EH (cell line): Measurements from ENCODE around the gene PLCL1.
A peak's percentile ranks its signal among the peaks of the same experiment; 100 is the strongest.

Source experiments
- DNase-seq: peaks from one replicate; pipeline ENCODE4 v3.0.0-alpha.2; 2015; ENCODE audit warnings: low read depth

PLCL1 gene

GRCh38 chr2:198116756-198117155 is 312.4 kb downstream of the PLCL1 start:
- DNase-seq = peak; percentile 37

- DNase-seq = no peak
These were observed 313.1 kb downstream of the PLCL1 start for GRCh38 chr2:198117406-198118041.

GRCh38 chr2:198127627-198128026 is 323.2 kb downstream of the PLCL1 start:
- DNase-seq = peak; percentile 60

- DNase-seq = no peak
These were observed 325.2 kb downstream of the PLCL1 start for GRCh38 chr2:198129609-198130008.

- peak; percentile 44 for DNase-seq
These were observed 330.0 kb downstream of the PLCL1 start for GRCh38 chr2:198134293-198134955.

- peak; percentile 16 for DNase-seq
These were observed 331.1 kb downstream of the PLCL1 start for GRCh38 chr2:198135481-198135934.

DNA sequence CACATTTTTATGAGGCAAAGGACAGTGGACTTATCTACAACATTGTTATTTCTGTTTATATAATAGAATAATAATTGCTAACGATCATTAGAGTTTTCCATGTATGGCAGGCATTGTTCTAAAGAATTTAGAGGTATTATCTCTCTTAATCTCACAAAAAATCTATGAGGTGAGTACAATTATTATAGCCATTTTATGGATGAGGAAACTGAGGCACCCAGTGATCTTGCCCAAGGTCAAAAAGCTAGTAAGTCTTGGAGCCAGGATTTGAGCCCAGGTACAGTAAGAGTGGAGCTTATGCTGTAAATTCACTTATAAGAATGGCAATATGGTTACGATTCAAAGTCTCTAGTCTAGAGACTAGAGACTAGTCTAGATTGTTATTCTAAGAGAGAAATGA is 331.7 kb downstream of the PLCL1 start:
- no peak for DNase-seq

DNA sequence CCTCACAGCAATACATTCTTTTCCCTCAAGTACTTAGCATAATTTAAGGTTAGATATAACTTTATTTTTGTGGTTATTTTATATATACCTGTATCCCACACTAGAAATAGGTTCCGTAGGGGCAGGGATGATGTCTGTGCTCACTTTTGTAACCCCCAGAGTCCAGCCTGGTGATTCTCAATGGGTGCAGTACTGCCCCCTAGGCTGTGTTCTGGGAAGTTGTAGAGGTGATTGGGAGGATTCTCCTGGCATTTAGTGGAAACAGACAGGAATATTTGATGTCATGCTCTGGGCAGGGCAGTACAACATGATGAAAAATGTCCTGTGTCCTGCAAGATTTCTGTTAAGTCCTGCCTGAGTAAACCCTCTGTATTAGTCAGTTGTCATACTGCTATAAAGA is 333.3 kb downstream of the PLCL1 start:
- no peak for DNase-seq

- DNase-seq = peak; percentile 3
These were observed 337.3 kb downstream of the PLCL1 start for GRCh38 chr2:198141726-198142125.

GRCh38 chr2:198143156-198143555 is 338.8 kb downstream of the PLCL1 start:
- DNase-seq = no peak

DNA sequence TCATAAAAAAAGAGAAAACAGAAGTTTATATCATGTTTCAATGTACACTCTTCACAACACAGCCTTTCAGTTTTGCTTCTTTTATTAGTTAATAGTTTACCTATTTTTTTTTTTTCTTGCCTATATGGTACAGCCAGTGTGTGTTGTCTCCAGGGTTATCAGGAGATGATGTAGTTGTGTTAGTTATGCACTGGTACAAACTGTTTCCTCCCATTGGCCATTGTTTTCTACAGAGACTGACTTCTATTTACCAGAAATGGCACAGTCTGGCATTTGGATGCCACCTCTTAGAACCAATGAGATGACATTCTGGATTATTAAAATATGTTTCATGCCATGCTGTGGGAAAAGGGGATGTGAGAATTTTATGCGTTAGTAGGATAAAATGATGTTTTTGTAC is 339.4 kb downstream of the PLCL1 start:
- DNase-seq = no peak

DNA sequence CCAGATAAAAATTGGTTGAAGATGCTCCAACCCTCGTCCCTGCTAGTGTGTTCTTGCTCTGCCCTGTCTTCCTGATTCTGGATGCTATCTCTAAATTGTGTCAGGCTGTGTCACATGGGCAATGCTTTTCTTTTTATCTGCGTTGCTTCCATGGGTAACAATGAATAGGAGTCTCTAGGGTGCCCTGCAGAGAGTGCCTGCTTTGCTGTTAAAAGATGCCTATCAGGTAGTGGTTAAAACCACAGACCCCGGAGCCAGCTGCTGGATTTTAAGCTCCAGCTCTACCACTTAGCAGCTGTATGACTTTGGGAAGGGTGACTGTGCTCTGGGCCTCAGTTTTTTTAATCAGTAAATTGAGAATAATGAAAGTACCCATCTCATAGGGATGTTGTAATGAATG is 340.3 kb downstream of the PLCL1 start:
- no peak for DNase-seq

GRCh38 chr2:198146346-198146940 is 342.1 kb downstream of the PLCL1 start:
- no peak for DNase-seq

- no peak for DNase-seq
These were observed 352.9 kb downstream of the PLCL1 start for GRCh38 chr2:198157314-198157713.

GRCh38 chr2:198161151-198161550 is 356.8 kb downstream of the PLCL1 start:
- DNase-seq = no peak

- DNase-seq = no peak
These were observed 357.9 kb downstream of the PLCL1 start for GRCh38 chr2:198162276-198162675.

GRCh38 chr2:198164843-198165242 is 360.4 kb downstream of the PLCL1 start:
- DNase-seq = no peak

DNA sequence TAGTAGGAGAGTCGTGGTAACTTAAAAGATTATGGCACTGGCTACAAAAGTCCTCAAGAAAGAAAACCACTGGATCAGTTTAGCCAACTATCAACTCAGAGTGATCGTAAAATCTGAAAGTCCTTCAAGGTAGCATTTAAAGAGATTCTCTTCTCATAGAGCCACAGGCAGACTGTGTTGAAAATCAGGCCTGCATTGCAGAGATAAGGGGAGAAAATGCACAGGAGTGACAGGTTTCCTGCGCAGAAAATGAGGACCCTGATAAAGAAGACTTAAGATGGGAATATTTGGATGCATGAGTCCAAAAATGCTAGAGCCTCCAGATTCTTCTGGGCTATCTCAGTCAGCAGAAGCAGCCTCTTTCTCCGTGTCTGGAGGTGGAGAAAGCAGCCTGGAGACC is 360.9 kb downstream of the PLCL1 start:
- no peak for DNase-seq

GRCh38 chr2:198167346-198167745 is 363.0 kb downstream of the PLCL1 start:
- DNase-seq = no peak

GRCh38 chr2:198168651-198169050 is 364.3 kb downstream of the PLCL1 start:
- DNase-seq = peak; percentile 3

GRCh38 chr2:198173242-198173641 is 368.8 kb downstream of the PLCL1 start:
- DNase-seq = no peak

GRCh38 chr2:198173864-198174263 is 369.5 kb downstream of the PLCL1 start:
- no peak for DNase-seq

DNA sequence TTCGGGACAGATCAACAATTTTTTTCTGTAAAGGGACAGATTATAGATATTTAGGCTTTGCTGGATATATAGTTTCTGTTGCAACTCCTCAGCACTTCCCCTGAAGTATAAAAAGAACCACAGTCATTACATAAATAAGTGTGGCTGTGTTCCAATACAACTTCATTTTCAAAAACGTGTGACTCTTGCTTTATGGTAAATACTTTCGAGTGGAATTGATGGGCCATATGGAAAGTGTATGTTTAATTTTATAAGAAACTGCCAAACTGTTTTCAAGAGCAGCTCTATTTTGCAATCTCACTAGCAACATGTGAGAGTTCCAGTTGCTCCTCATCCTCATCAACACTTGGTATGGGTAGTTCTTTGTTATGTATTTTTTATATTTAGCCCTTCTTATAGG is 370.9 kb downstream of the PLCL1 start:
- no peak for DNase-seq

- no peak for DNase-seq
These were observed 372.6 kb downstream of the PLCL1 start for GRCh38 chr2:198177040-198177439.
